IPS-20b (cell line): ENCODE measurements around the gene TRPM1.

Experiments used
- H3K27ac ChIP-seq: one replicate; pipeline ENCODE4 v1.5.1; 2013; ENCODE audit warnings: low read length
- H3K27me3 ChIP-seq: 2 replicates; pipeline ENCODE4 v1.6.1; 2013; ENCODE audit warnings: mild to moderate bottlenecking, low read length, inconsistent platforms; ENCODE audit not compliant: insufficient read depth
- H3K36me3 ChIP-seq: 2 replicates; pipeline ENCODE4 v1.6.1; 2013; ENCODE audit warnings: low read depth, mild to moderate bottlenecking, inconsistent platforms, low read length, moderate library complexity; ENCODE audit not compliant: insufficient read depth
- H3K4me1 ChIP-seq: 2 replicates; pipeline ENCODE4 v1.6.1; 2013; ENCODE audit warnings: mild to moderate bottlenecking, control low read depth, inconsistent platforms, low read length, moderate library complexity; ENCODE audit not compliant: insufficient read depth
- H3K4me3 ChIP-seq: 2 replicates; pipeline ENCODE4 v1.5.1; 2013; ENCODE audit warnings: mild to moderate bottlenecking, low read length, inconsistent platforms
- H3K9ac ChIP-seq: 2 replicates; pipeline ENCODE4 v1.6.1; 2013; ENCODE audit warnings: low read depth, mild to moderate bottlenecking, inconsistent platforms, low read length, moderate library complexity
- H3K9me3 ChIP-seq: 2 replicates; pipeline ENCODE4 v1.6.1; 2013; ENCODE audit warnings: mild to moderate bottlenecking, low read depth, low read length, inconsistent platforms; ENCODE audit not compliant: insufficient read depth

Gene TRPM1

GRCh38 chr15:31024330-31024729 lies 77.2 kb downstream of the TRPM1 start:
- H3K4me1 ChIP-seq = peaks cover 9% of the 10 kb centered on the region; the same call in 1 of the 2 replicates
- H3K36me3 ChIP-seq = no peaks in the 10 kb centered on the region
- no peak overlapping the region for H3K9ac ChIP-seq
- H3K27me3 ChIP-seq = no peaks in the 10 kb centered on the region
- no peaks in the 10 kb centered on the region for H3K9me3 ChIP-seq
- H3K4me3 ChIP-seq = 0 out of 2 replicates have a peak overlapping the region, but pooled peaks have one; percentile 7
- H3K27ac ChIP-seq = no peak overlapping the region

DNA sequence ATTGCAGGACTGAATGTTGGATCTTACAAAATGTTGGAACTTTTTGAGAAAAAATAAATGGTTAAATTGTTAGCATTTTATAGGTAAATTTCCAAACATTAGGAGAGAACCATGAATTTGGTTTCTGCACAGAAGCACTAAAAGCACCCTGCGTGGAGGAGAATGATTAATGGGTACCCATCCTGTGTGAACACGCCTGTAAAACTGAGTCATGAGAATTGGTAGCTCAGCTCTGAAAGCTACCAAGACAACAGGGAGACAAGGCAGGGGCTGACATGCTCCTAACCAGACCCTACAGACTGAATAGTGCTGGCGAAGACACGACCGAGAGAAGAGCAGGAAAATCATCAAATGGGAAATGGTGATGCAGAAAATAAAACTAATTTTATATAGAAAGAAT lies 77.7 kb downstream of the TRPM1 start:
- H3K27me3 ChIP-seq = no peaks in the 10 kb centered on the region
- H3K4me3 ChIP-seq = no peak overlapping the region
- H3K9me3 ChIP-seq = no peaks in the 10 kb centered on the region
- no peaks in the 10 kb centered on the region for H3K36me3 ChIP-seq
- H3K9ac ChIP-seq = no peak overlapping the region
- peaks cover 9% of the 10 kb centered on the region; the same call in 1 of the 2 replicates for H3K4me1 ChIP-seq
- H3K27ac ChIP-seq = no peak overlapping the region

DNA sequence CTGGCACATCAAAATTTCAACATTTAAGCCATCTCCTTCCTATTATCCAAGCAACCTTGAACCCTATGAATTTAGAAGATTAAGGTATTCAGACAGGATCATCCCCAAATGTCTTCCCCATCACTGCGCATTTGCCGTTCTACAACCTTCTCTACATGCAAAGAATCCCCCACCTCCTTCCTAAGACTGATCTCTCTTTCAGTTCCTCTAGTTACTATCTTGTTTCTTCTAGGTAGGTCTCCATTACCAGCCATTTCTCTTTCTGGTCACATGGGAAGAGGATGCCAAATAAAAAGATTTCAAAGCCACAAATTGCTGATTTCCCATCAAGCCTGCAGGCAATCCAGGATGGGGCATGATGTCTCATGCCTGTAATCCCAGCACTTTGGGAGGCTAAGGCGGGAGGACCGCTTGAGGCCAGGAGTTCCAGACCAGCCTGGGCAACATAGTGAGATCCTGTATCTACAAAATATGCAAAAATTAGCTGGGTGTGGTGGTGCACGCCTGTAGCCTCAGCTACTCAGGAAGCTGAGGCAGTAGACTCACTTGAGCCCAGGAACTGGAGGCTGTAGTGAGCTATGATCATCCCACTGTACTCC lies 80.4 kb downstream of the TRPM1 start:
- Histone ChIP-seq H3K4me1 (peaks cover 9% of the 10 kb centered on the region; the same call in 1 of the 2 replicates), H3K27ac (no peak overlapping the region), H3K36me3 (no peaks in the 10 kb centered on the region), H3K9ac (no peak overlapping the region), H3K27me3 (no peaks in the 10 kb centered on the region), H3K9me3 (no peaks in the 10 kb centered on the region), H3K4me3 (no peak overlapping the region)

DNA sequence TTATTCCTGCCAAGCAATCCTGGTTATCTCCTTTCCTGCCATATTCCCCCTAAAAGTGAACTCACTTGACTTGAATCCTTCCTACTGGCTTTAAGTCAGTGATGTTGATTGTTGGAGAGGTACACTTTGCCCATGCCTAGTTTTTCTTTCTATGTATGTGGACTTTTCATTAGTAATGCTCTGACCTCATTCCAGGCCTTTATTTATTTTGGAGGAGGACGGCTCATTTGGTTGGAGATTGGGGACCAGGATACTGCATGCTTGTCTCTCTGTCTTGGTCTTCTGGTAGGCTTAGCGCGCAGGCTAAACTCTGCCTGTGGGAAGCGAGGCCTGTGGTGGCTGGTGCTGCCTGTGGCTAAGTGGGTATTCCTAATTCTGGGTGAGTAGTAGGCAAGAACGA lies 81.0 kb downstream of the TRPM1 start:
- H3K36me3 ChIP-seq = no peaks in the 10 kb centered on the region
- H3K9me3 ChIP-seq = no peaks in the 10 kb centered on the region
- H3K27ac ChIP-seq = no peak overlapping the region
- H3K4me3 ChIP-seq = no peak overlapping the region
- no peaks in the 10 kb centered on the region for H3K27me3 ChIP-seq
- H3K9ac ChIP-seq = no peak overlapping the region
- H3K4me1 ChIP-seq = peaks cover 9% of the 10 kb centered on the region; the same call in 1 of the 2 replicates

GRCh38 chr15:31019986-31020385 lies 81.5 kb downstream of the TRPM1 start:
- Histone ChIP-seq H3K4me1 (peaks cover 9% of the 10 kb centered on the region; the same call in 1 of the 2 replicates), H3K36me3 (no peaks in the 10 kb centered on the region), H3K9ac (no peak overlapping the region), H3K27ac (no peak overlapping the region), H3K4me3 (no peak overlapping the region), H3K27me3 (no peaks in the 10 kb centered on the region), H3K9me3 (no peaks in the 10 kb centered on the region)

DNA sequence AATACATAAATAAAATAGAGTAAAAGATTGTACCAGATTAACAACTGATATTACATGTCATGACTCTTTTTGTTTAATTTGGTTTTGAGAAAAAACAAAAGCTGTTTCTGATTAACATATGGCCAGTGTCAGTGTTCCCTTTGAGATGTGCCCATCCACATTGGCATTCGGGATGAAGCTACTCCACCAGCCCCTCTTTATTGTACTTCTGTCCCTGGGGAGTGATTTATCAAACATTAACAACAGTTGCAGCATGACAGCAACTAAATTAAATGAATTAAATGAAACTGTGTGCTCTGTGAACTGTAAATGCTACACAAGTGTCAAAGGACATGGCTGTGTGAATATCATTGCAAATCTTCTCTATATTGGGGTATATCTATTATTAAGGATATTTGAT lies 84.2 kb downstream of the TRPM1 start:
- Histone ChIP-seq H3K27ac (no peak overlapping the region), H3K4me3 (no peak overlapping the region), H3K9me3 (peaks cover 8% of the 10 kb centered on the region), H3K36me3 (no peaks in the 10 kb centered on the region), H3K4me1 (peaks cover 10% of the 10 kb centered on the region), H3K27me3 (no peaks in the 10 kb centered on the region), H3K9ac (no peak overlapping the region)

GRCh38 chr15:31016446-31016915 lies 85.0 kb downstream of the TRPM1 start:
- no peak overlapping the region for H3K4me3 ChIP-seq
- H3K9ac ChIP-seq = no peak overlapping the region
- no peak overlapping the region for H3K27ac ChIP-seq
- H3K9me3 ChIP-seq = peaks cover 12% of the 10 kb centered on the region
- no peaks in the 10 kb centered on the region for H3K36me3 ChIP-seq
- H3K27me3 ChIP-seq = no peaks in the 10 kb centered on the region
- peaks cover 10% of the 10 kb centered on the region for H3K4me1 ChIP-seq

DNA sequence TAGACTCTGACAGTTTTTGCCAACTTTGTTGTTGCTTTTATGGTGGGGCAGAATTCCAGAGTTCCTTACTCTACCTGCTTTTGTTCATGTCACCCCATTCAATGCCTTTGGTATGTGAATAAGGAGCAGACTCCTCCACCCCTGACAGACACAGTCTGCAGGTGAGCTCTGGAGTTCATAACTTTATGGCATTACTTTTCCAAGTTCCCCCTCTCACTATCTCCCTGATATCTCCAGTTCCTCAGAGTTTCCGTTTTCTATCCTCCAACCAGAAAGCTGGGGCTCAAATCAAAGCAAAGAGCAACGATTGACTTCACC lies 87.0 kb downstream of the TRPM1 start:
- Histone ChIP-seq H3K4me3 (no peak overlapping the region), H3K27ac (no peak overlapping the region), H3K9ac (no peak overlapping the region), H3K4me1 (peaks cover 10% of the 10 kb centered on the region), H3K27me3 (no peaks in the 10 kb centered on the region), H3K9me3 (peaks cover 12% of the 10 kb centered on the region), H3K36me3 (no peaks in the 10 kb centered on the region)

GRCh38 chr15:31013863-31014607 lies 87.5 kb downstream of the TRPM1 start:
- H3K9me3 ChIP-seq = peaks cover 12% of the 10 kb centered on the region
- no peak overlapping the region for H3K9ac ChIP-seq
- no peaks in the 10 kb centered on the region for H3K27me3 ChIP-seq
- no peak overlapping the region for H3K27ac ChIP-seq
- H3K36me3 ChIP-seq = no peaks in the 10 kb centered on the region
- peaks cover 10% of the 10 kb centered on the region for H3K4me1 ChIP-seq
- no peak overlapping the region for H3K4me3 ChIP-seq

DNA sequence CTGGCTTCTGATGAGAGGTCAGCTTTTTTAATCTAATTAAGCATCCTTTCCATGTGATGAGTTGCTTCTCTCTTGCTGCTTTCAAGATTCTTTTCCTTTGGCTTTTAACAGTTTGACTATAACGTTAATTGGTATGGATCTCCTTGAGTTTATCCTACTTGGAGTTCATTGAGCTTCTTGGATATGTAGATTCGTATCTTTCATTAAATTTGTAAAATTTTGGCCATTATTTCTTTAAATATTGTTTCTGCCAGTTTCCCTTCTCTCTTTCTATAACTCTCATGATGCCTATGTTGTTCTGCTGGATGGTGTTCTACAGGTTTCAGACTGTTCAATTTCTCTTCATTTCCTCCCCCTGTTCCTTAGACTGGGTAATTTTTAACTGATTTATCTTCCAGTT lies 89.1 kb downstream of the TRPM1 start:
- no peak overlapping the region for H3K4me3 ChIP-seq
- no peak overlapping the region for H3K27ac ChIP-seq
- H3K9ac ChIP-seq = no peak overlapping the region
- H3K9me3 ChIP-seq = peaks cover 12% of the 10 kb centered on the region
- peaks cover 10% of the 10 kb centered on the region for H3K4me1 ChIP-seq
- H3K36me3 ChIP-seq = no peaks in the 10 kb centered on the region
- no peaks in the 10 kb centered on the region for H3K27me3 ChIP-seq

- H3K9ac ChIP-seq = no peak overlapping the region
- H3K36me3 ChIP-seq = no peaks in the 10 kb centered on the region
- H3K9me3 ChIP-seq = peaks cover 12% of the 10 kb centered on the region
- H3K27me3 ChIP-seq = no peaks in the 10 kb centered on the region
- H3K4me3 ChIP-seq = no peak overlapping the region
- H3K27ac ChIP-seq = no peak overlapping the region
- peaks cover 10% of the 10 kb centered on the region for H3K4me1 ChIP-seq
Observed at GRCh38 chr15:31010036-31010435, 91.5 kb downstream of the TRPM1 start.

GRCh38 chr15:31005660-31006059 lies 95.9 kb downstream of the TRPM1 start:
- H3K27ac ChIP-seq = no peak overlapping the region
- H3K9ac ChIP-seq = no peak overlapping the region
- H3K4me3 ChIP-seq = no peak overlapping the region
- H3K9me3 ChIP-seq = no peaks in the 10 kb centered on the region
- H3K27me3 ChIP-seq = no peaks in the 10 kb centered on the region
- H3K36me3 ChIP-seq = no peaks in the 10 kb centered on the region
- peaks cover 6% of the 10 kb centered on the region; the same call in 1 of the 2 replicates for H3K4me1 ChIP-seq
